NCI-H69 (cell line): ENCODE results near the gene MAP7.
"Not testable (repeated sequence)": the region's sequence is repeated elsewhere in the genome, so short reads cannot be mapped to it uniquely, and the experiment has no call there.

ENCODE experiments used
- DNase-seq: peaks from one replicate; lab custom pipeline; 2025; lab: John Stamatoyannopoulos, UW

MAP7 gene

DNA sequence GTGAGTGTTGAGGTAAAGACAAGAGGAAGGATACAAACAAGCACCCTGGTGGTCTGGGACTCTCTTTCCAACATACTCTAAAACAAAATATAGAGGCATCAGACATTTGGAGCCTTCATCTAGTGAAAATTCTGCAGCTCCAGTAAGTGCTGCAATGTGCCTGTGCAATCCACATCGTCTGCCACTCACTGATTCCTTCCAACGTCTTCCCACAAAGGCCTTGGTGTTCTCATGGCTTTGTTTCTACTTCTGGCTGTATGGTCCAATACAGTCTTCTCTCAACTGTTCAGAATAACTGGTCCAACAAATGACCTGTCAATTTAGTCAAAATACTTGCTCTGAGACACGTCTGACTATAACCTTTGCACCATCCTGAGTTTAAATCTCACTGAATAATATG lies 125.8 kb downstream of the MAP7 start:
- no peak for DNase-seq

GRCh38 chr6:136421537-136422158 lies 128.6 kb downstream of the MAP7 start:
- DNase-seq, result no peak

DNA sequence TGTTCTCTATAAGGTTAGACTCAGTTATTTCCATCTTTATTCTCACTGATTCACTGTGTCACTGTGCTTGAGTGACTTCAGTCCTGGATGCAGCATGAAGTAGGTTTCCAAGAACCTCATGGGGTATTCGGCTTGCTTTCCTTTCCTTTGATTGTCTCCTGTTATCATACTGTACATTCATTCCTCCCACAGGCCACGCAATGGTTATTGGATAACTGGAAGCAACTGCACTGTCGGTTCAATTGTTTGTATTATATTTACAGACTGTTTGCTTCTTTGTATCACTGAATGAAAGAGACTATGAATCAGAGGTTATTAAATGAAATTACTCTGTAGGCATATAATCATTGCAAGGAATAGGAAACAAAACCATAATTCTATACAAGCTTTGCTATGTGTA lies 129.4 kb downstream of the MAP7 start:
- peak; percentile 39 for DNase-seq

GRCh38 chr6:136415351-136416007 lies 134.7 kb downstream of the MAP7 start:
- DNase-seq, result no peak

DNA sequence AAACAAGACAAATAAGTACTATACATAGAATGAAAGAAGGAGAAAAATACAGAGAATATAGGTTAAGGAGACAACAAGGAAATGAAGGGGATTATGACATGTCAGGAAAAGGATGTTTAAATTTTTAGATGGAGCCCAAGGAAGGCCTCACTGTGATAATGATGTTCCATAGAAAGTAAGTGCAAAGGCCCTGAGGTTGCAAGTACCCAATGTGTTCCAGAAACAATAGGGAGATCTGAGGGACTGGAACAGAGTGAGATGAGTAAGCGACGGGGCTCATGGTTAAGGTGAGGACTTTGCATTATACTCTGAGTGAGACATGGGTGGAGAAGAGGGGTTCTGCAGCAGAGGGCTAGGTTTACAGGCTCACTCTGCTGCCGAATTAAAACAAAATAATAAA lies 137.8 kb downstream of the MAP7 start:
- no peak for DNase-seq

DNA sequence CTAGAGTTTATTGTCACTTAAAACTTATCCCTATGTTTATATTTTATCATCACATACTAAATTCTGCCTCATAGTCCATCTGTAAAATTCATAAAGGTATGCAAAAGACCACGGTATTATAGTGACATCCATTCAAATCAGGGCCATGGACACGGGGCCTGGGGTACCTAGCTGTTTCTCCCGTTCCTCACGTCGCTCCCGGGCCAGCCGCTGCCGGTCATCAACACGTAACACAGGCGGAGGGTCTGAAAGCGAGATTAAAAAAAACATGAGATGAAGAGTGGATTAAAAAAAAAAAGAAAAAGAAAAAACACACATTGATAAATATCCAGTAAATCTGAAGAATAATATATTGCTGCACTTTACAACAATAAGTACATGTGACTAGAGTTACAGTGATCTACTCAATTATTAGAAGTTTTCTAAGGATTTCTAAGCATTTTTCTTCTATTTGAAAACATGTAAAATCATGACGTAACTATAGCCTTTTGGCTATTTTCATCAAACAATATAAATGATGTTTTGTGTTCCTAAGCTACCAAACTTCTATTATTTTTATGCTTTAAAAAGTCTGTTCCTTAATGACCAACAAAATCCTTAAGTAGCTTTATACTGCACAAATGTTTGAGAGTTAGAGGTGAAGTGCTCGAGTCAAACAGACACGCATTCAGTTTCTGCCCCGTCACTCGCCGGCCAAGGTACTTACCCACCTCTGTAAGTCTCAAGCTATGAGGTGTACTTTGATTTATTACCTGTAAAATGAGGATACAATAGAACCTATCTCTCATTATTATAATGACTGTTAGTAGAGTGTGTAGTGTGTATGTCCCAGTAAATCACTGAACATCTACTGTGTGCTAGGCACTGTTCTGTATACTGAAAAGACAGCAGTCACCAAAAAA lies 138.5 kb downstream of the MAP7 start:
- DNase-seq, result no peak

- no peak for DNase-seq
Observed at GRCh38 chr6:136411025-136411325, 139.2 kb downstream of the MAP7 start.

- no peak for DNase-seq
Observed at GRCh38 chr6:136410201-136411024, 139.8 kb downstream of the MAP7 start.

GRCh38 chr6:136409597-136409996 lies 140.6 kb downstream of the MAP7 start:
- no peak for DNase-seq

GRCh38 chr6:136408204-136408603 lies 142.0 kb downstream of the MAP7 start:
- no peak for DNase-seq

- peak; percentile 27 for DNase-seq
Observed at GRCh38 chr6:136405420-136406029, 144.7 kb downstream of the MAP7 start.

DNA sequence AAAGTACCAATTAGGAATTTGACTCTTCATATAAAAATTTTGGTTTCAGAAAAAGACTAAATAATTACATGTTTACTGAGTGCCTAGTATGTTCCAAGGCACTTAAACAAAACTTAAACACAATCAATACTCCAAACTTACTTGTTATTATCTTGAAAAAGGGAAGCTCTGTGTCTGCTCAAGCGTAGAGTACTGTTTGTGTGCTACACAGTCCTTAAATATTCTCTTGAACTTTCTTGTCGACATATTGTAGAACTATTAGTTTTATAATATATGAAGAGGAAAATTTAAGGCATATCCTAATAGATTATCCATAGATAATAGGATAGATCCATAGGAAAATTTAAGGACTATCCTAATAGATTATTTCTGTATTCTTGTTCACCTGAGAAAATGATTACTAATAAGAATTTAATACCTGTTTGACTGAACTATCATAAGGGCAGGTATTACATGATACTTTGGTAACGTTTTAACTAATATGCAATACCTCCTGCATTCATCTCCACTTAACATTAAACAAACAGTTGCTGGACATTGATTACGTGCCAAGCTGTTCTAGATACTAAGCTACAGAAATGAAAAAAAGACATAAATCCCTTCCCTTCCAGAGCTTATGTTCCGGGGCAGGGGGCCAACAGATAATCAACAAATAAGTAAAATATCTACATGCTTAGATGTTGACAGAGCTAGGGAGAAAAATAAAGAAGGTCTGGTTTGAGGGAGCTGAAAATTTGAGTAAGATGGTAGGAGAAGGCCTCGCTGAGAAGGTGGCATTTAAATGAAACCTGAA lies 145.4 kb downstream of the MAP7 start:
- DNase-seq, result no peak

DNA sequence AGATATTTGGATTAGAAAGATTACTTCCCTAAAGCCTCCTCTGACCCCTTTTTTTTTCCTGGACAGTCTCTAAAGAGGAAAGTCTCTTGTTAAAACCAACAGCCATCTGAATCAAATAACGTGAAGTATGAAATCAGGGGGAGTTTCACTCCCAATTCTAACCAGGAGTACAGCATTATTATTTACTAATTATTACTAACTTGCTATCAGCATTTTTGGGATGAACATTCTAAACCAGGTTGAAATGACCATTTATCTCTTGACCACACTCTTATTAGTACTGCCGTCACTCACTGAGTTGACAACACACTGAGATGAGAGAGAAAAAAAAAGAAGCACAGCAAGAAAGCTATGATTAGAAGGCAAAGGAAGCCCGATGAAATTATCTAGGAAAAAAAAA lies 146.2 kb downstream of the MAP7 start:
- no peak for DNase-seq

GRCh38 chr6:136403110-136403980 lies 146.9 kb downstream of the MAP7 start:
- DNase-seq, result peak; percentile 70

- no peak for DNase-seq
Observed at GRCh38 chr6:136401749-136402148, 148.5 kb downstream of the MAP7 start.

GRCh38 chr6:136401236-136401635 lies 149.0 kb downstream of the MAP7 start:
- not testable (repeated sequence) for DNase-seq

GRCh38 chr6:136398453-136398852 lies 151.8 kb downstream of the MAP7 start:
- no peak for DNase-seq

DNA sequence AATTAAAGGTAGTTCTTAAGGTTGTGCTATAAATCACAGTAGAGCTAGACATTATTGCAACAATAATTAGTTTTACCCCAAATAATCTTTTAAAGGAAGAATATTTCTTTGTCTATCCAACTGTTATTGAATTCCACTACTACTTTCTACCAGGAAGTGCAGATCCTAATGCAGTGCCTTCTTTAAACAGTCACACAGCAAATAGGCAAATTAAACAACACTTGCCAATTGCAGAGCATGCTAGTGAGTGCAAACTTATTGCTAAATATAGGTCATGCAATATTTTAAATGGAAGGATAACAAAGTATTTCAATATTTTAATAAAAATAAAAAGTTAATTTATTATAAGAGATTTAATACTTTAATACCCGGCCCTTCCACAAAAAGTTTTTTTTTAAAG lies 153.3 kb downstream of the MAP7 start:
- DNase-seq, result no peak

- not testable (repeated sequence) for DNase-seq
Observed at GRCh38 chr6:136390959-136391358, 159.3 kb downstream of the MAP7 start.

- DNase-seq, result no peak
Observed at GRCh38 chr6:136387316-136387715, 162.9 kb downstream of the MAP7 start.
